CD4-positive, alpha-beta T cell treated with Interleukin-12 subunit alpha and Interleukin-12 subunit beta, for 1 hour (primary cell): Measurements from ENCODE around the gene ARHGEF18.
"Not testable (repeated sequence)": the region's sequence is repeated elsewhere in the genome, so short reads cannot be mapped to it uniquely, and the experiment has no call there.

Source experiments
- DNase-seq: peaks from one replicate; pipeline ENCODE4 v3.0.0-alpha.2; 2020

ARHGEF18 gene

GRCh38 chr19:7348587-7349230, at the start of gene ARHGEF18:
TSS of gene ARHGEF18 (plus strand) at chr19:7348937. CDS start at chr19:7362891, 13,954 bp downstream.
- DNase-seq: peak; percentile 69

GRCh38 chr19:7301525-7301924, 47.2 kb upstream of the ARHGEF18 start:
- DNase-seq: no peak

GRCh38 chr19:7303470-7303869, 45.3 kb upstream of the ARHGEF18 start:
- no peak for DNase-seq

GRCh38 chr19:7304200-7304599, 44.5 kb upstream of the ARHGEF18 start:
- DNase-seq: no peak

- no peak for DNase-seq
These were observed 41.0 kb upstream of the ARHGEF18 start for GRCh38 chr19:7307590-7308218.

- not testable (repeated sequence) for DNase-seq
These were observed 40.4 kb upstream of the ARHGEF18 start for GRCh38 chr19:7308327-7308726.

GRCh38 chr19:7311911-7312310, 36.8 kb upstream of the ARHGEF18 start:
- no peak for DNase-seq

GRCh38 chr19:7312816-7313215, 35.9 kb upstream of the ARHGEF18 start:
- DNase-seq: no peak

GRCh38 chr19:7318176-7318575, 30.6 kb upstream of the ARHGEF18 start:
- no peak for DNase-seq

- peak; percentile 48 for DNase-seq
These were observed 22.4 kb upstream of the ARHGEF18 start for GRCh38 chr19:7326105-7326877.

- no peak for DNase-seq
These were observed 20.9 kb upstream of the ARHGEF18 start for GRCh38 chr19:7327802-7328201.

GRCh38 chr19:7328647-7329046, 20.1 kb upstream of the ARHGEF18 start:
- DNase-seq: peak; percentile 26

GRCh38 chr19:7331446-7331845, 17.3 kb upstream of the ARHGEF18 start:
- no peak for DNase-seq

GRCh38 chr19:7333198-7334118, 15.3 kb upstream of the ARHGEF18 start:
- DNase-seq: no peak

- no peak for DNase-seq
These were observed 12.3 kb upstream of the ARHGEF18 start for GRCh38 chr19:7336321-7336973.

- DNase-seq: peak; percentile 50
These were observed 11.2 kb upstream of the ARHGEF18 start for GRCh38 chr19:7337380-7338194.

GRCh38 chr19:7340959-7341837, 7.5 kb upstream of the ARHGEF18 start:
- DNase-seq: peak; percentile 86

GRCh38 chr19:7342143-7342542, 6.6 kb upstream of the ARHGEF18 start:
- no peak for DNase-seq

- no peak for DNase-seq
These were observed 2.2 kb upstream of the ARHGEF18 start for GRCh38 chr19:7346488-7346971.

GRCh38 chr19:7346997-7347396, 1.7 kb upstream of the ARHGEF18 start:
- peak; percentile 28 for DNase-seq
